HG03442 (cell line): Measurements from ENCODE around the gene UBAP2L.
"Not testable (repeated sequence)": the region's sequence is repeated elsewhere in the genome, so short reads cannot be mapped to it uniquely, and the experiment has no call there.

ENCODE experiments used
- ATAC-seq: cut with Tn5 transposase; IDR thresholded peaks from one replicate; pipeline ENCODE4 v1.9.1; 2021; ENCODE audit warnings: mild to moderate bottlenecking, moderate library complexity; ENCODE audit not compliant: unreplicated experiment

Gene UBAP2L

DNA sequence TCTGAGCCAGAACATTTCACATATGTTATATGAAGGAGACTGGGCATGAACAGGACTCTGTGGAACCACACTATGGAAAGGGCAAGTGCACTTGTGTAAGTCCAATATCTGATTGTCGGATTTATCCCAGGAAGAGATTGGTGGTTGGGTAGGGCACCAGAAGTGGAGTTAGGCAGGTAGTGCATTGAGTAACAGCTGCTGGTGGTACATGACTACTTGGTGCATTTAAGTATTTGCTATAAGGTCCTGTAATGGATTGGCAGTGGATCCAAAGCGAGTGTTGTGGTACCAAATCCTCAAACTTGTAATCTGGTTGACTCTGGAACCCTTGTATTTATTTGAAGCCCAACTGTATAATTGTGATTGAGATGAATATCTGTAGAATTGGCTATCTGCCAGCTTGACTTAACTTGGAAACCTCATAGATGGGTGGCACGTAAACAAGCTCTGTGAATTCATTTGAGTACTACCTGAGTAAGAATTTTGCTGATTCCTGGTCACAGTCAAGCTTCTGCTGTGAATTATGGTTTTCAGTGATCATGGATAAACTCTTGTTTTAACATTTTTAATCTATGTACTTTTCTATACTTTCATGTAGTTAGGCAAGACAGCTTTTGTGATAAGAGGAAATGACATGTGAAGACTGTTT, 21.1 kb downstream of the UBAP2L start:
- no peak for ATAC-seq

GRCh38 chr1:154253671-154254070, 32.9 kb downstream of the UBAP2L start:
- ATAC-seq, result no peak

GRCh38 chr1:154256686-154257085, 35.9 kb downstream of the UBAP2L start:
- ATAC-seq, result no peak

DNA sequence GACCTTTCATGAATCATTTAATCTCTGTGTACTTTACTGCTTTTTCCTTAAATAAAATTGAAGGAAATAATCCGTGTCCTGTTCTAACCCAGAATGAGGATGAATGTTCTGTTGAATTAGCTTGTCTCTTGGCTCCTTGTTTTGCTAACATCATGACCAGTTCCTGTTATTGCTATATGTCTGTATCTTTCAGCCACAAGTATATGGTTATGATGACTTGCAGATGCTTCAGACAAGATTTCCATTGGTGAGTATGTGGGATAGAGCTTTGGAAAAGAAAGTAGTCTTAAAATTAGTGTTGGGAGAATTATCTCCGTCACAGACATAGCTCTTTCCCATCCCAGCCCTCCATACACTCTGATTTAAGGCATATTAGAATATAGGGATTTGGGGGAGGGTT, 38.0 kb downstream of the UBAP2L start:
- ATAC-seq, result no peak

DNA sequence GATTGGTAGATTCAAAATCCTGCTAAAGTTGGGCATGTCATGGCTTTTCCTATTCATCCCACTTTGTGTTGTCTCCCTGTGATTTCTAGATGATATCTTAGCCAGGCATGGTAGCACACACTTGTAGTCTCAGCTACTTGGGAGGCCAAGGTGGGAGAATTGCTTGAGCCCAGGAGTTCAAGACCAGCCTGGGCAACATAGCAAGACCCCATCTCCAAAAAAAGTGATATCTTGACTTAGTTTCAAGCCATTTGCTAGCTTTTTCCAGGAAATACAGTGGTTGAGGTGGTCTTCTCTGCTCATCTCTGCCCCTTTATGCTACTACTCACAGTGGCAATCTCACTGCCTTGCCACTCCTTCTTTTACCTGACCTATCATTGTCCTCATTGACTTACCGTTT, 39.4 kb downstream of the UBAP2L start:
- no peak for ATAC-seq

DNA sequence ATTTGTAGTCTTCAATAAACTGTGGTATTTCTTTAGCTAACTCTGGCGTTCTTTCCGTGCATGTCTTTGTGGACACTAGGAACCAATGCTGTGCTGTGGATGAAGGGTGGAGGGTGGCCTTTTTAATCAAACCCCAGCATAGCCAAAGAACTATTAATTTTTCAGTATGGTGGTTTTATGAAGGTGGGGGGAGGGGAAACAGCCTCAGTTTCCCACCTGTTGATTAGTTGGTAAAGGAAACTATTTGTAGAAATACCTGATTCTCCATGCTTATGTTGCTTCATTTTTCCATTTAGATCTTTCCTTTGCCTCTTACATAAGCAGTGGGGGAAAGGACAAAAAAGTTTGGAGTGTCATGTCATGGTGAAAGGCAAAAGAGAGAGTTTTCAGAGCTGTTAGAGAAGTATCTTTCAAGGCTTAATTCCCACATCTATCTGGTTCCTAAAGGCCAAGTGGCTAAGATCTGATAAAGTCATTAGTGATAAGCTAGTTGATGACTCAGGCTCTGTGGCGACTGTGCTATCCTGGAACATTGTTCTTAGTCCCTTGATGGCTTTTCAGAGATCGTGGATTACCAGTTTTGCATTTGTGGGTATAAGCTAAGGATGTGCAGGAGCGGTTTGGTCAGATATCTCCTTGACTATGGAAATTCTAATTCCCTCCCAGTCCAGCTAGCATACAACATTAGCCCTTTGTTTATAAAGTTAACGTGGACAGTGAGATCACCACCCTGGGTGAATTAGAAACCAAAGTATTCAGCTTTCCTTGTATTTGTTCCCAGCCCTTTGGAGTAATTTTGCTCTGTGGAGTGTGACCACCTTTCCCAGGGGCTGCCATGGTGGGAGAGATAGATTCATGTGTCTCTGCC, 42.9 kb downstream of the UBAP2L start:
- ATAC-seq, result no peak

DNA sequence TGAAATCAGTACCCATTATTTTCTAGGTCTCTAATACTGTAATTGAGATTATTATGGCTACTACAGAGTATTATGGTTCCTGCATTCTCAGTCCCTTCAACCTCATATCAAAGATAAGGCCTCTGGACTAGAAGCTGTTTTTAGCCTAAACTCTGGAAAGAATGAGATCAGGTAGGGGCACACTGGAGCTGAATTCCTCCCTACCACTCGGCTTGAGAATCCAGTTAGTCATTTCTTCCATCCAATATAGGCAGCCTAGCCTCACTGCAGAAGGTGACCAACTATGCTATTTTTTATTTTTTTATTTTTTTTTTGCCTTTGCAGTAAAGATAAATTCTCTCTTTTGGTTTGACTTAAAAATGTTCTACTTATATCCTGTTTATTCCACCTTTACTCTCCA, 43.7 kb downstream of the UBAP2L start:
- no peak for ATAC-seq

GRCh38 chr1:154265586-154265985, 44.8 kb downstream of the UBAP2L start:
- no peak for ATAC-seq

DNA sequence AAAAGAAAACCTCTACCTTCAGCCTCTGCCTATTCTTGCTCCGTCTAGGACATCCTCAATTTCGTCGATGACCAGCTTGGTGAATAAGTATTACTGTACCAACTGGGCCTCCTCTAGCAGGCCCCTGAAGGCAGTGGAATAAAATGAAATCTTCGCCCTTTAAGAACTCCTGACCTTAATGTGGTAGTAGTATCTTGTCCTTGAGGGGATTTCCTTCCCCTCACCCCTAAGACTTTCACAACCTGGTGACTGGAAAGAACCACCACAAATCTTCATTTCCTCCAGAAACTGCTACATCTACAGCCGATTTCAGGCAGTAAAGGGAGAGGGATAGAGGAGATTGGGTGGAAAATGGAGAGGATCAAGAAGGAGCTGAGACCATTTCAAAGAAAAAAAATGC, 50.1 kb downstream of the UBAP2L start:
- ATAC-seq, result no peak

DNA sequence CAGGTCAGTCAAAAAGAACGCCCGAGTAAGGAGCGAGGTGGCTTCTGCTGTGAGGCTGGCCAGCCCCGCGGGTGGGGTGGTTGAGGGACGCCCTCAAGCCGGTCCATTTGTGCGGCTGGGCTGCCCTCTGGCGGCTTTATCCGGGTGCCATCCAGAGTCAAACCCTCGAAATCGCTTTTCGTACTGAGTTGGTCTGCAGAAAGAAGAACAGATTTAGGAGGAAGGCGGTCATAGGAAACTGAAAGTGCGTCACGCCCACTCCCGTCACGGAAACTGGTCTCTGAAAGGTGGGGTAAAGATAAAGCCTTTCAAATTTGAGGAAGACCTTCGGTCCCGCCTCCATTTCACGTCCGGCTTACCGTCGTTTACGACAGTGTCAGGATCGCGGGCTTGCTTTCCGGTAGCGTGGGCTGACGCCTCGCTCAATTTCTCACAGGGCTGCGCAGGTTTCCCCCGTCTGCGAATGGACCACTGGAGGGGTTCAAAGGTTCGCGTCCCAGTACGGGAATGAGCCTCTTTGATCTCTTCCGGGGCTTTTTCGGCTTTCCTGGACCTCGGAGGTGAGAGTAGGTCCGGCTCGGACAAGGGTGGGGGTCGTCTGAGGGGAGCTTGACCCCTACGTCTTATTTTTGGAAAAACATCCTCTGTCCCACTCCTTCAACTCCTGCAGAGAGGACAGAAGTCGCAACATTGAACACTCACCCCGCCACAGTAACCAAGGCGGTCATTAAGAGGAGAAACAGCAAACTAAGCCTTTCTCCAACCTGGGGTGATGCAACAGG, 51.7 kb downstream of the UBAP2L start, which contains the start of gene HAX1:
HAX1 (plus strand) TSS at position 413 of the 782 bp plus-strand sequence; CDS start at position 508, 95 bp downstream.
- peak; percentile 82 for ATAC-seq

DNA sequence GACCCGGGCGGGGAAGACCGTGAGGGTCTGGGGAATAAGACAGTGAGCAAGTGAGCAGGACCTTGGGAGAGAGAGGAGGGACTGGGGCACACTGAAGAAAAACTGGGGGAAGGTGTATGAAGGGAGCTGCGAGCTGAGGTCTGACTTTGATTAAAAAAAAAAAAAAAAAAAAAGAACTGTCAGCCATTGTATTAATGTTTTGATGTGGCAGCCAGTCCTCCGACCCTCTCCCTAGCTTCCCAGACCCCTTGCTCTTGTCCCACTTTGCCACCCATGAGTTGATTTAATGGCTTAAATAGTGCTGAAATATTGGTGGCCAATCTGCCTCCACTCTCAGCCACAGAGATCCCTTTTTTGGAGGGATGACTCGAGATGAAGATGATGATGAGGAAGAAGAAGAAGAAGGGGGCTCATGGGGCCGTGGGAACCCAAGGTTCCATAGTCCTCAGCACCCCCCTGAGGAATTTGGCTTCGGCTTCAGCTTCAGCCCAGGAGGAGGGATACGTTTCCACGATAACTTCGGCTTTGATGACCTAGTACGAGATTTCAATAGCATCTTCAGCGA, 52.3 kb downstream of the UBAP2L start:
- ATAC-seq, result no peak

GRCh38 chr1:154276797-154277196, 56.0 kb downstream of the UBAP2L start:
- no peak for ATAC-seq

DNA sequence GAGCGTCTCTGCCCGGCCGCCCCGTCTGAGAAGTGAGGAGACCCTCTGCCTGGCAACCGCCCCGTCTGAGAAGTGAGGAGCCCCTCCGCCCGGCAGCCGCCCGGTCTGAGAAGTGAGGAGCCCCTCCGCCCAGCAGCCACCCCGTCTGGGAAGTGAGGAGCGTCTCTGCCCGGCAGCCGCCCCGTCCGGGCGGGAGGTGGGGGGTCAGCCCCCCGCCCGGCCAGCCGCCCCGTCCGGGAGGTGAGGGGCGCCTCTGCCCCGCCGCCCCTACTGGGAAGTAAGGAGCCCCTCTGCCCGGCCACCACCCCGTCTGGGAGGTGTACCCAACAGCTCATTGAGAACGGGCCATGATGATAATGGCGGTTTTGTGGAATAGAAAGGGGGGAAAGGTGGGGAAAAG, 66.8 kb downstream of the UBAP2L start:
- not testable (repeated sequence) for ATAC-seq

GRCh38 chr1:154288661-154289060, 67.9 kb downstream of the UBAP2L start:
- no peak for ATAC-seq

- ATAC-seq, result no peak
These were observed 70.2 kb downstream of the UBAP2L start for GRCh38 chr1:154290921-154291320.

- ATAC-seq, result no peak
These were observed 74.9 kb downstream of the UBAP2L start for GRCh38 chr1:154295408-154296235.

DNA sequence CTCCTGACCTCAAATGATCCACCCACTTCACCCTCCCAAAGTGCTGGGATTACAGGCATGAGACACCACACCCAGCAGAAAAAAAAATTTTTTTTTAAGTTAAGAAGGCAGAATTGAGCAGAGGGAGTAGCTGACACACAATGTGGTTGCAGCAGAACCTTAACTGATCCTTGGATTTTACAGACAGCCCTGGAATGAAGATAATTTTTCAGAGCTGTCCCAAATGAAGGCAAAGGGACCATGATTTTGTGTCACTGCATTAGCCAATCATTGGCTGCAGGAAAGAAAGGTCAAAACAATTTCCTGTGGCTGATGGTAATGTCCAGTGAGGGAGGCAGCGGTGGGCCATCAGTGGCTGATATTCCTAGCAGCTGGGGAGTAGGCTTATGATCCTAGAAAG, 80.8 kb downstream of the UBAP2L start:
- no peak for ATAC-seq

GRCh38 chr1:154304664-154305337, 84.0 kb downstream of the UBAP2L start:
- no peak for ATAC-seq

GRCh38 chr1:154306151-154306550, 85.4 kb downstream of the UBAP2L start:
- ATAC-seq, result no peak
